ENCODE measurements around the gene CTSF. TPM values are rescaled to one million over a fixed set of nuclear protein-coding genes. Genes with fewer than 3 reads are reported as not detected.

The CTSF gene
- total RNA-seq, 1 experiment from 2014 or later, result 0.98 TPM

- H3K4me1 ChIP-seq (ENCODE audit: insufficient read depth, low read length), result no peaks in the 10 kb centered on the region
- no peak overlapping the region for H3K18ac ChIP-seq (ENCODE audit: insufficient read length, low read depth, low read length)
- peaks cover 6 to 8% of the 10 kb centered on the region in 2 experiments for H3K4me1 Mint-ChIP-seq
- no peak overlapping the region for H2AK5ac ChIP-seq (ENCODE audit: insufficient read length, low read length)
- H2BK12ac ChIP-seq (ENCODE audit: insufficient read length, low read depth, low read length), result no peak overlapping the region
- H3K4me2 ChIP-seq (ENCODE audit: insufficient read depth, insufficient read length, low read length), result no peak overlapping the region
- H3K79me1 ChIP-seq (ENCODE audit: insufficient read depth, low read depth, low read length, poor library complexity, severe bottlenecking), result no peaks in the 10 kb centered on the region
- H3T11ph ChIP-seq (ENCODE audit: low read length), result no peak overlapping the region
- H3K9ac ChIP-seq (ENCODE audit: extremely low read depth, insufficient read length, low read length), result no peak overlapping the region
- no CpG with 5 or more reads among the region's 9 CpGs for WGBS (ENCODE audit: extremely low coverage, insufficient read length, low lambda C conversion rate)
- H3K79me2 ChIP-seq (ENCODE audit: insufficient read depth, low read length), result no peaks in the 10 kb centered on the region
- no peak overlapping the region for H4K8ac ChIP-seq (replicated peaks; ENCODE audit: insufficient read length, low read depth, low read length)
- H3K27ac Mint-ChIP-seq, result no peak overlapping the region
- H3K27ac ChIP-seq (ENCODE audit: insufficient read length, low read depth, low read length), result no peak overlapping the region
- no peak for DNase-seq
- H2BK20ac ChIP-seq (ENCODE audit: low read depth, low read length, poor library complexity, severe bottlenecking), result no peak overlapping the region
- H3K14ac ChIP-seq (ENCODE audit: insufficient read depth, low read length), result no peak overlapping the region
- H3K4ac ChIP-seq (ENCODE audit: low read depth, low read length), result no peak overlapping the region
- TF ChIP-seq CTCF (conservative IDR thresholded peaks at IDR 0.05), result no peak
- no peak overlapping the region for H4K91ac ChIP-seq (ENCODE audit: insufficient read length, low read depth, low read length)
- no peaks in the 10 kb centered on the region for H4K20me1 ChIP-seq (ENCODE audit: control insufficient read depth, insufficient read depth, insufficient read length)
- H2BK15ac ChIP-seq (ENCODE audit: low read depth, low read length), result no peak overlapping the region
- no peaks in the 10 kb centered on the region for H3K9me3 ChIP-seq (ENCODE audit: control insufficient read depth, low read depth, low read length)
- H4K5ac ChIP-seq (ENCODE audit: insufficient read length, low read depth, low read length), result no peak overlapping the region
- peaks cover 2% of the 10 kb centered on the region for H3K27me3 Mint-ChIP-seq (ENCODE audit: low read depth)
- H3K56ac ChIP-seq (ENCODE audit: insufficient read length, low read depth, low read length), result no peak overlapping the region
- H3K23me2 ChIP-seq (ENCODE audit: insufficient read length, low read depth, low read length, poor library complexity, severe bottlenecking), result peaks cover 2% of the 10 kb centered on the region
- H3K36me3 Mint-ChIP-seq (ENCODE audit: insufficient read depth in 1 of 3, low read depth in 3 of 3), result peaks cover 15 to 69% (median 65%) of the 10 kb centered on the region in 3 experiments
- no peak overlapping the region for H2BK120ac ChIP-seq (ENCODE audit: low read depth, low read length, poor library complexity, severe bottlenecking)
- no peak overlapping the region for H3K4me3 Mint-ChIP-seq
- no peaks in the 10 kb centered on the region for H3K9me3 Mint-ChIP-seq
- no peak overlapping the region for H3K23ac ChIP-seq (ENCODE audit: insufficient read length, low read depth, low read length)
- no peaks in the 10 kb centered on the region for H3K27me3 ChIP-seq (ENCODE audit: insufficient read depth, low read length)
- no peak overlapping the region for H2BK5ac ChIP-seq (ENCODE audit: insufficient read length, low read length)
- no peak overlapping the region for H2AFZ ChIP-seq (ENCODE audit: low read length)
Observed at GRCh38 chr11:66561975-66562248, 6.5 kb downstream of the CTSF start.
